MG63 (cell line): ENCODE measurements around the gene METRN. TPM values are rescaled to one million over a fixed set of nuclear protein-coding genes. Genes with fewer than 3 reads are reported as not detected.

Source experiments
- DNase-seq: peaks from one replicate; pipeline ENCODE4 v3.0.0-alpha.2; 2020
- H3K27me3 ChIP-seq: fragments of 250-450 bp; sonication (Bioruptor Pico); 2 replicates; pipeline ENCODE4 v1.5.1; 2020; ENCODE audit warnings: mild to moderate bottlenecking, moderate library complexity
- H3K36me3 ChIP-seq: fragments of 250-450 bp; sonication (Bioruptor Pico); 2 replicates; pipeline ENCODE4 v1.5.1; 2020; ENCODE audit warnings: mild to moderate bottlenecking, moderate library complexity
- H3K4me3 ChIP-seq: fragments of 250-450 bp; sonication (Bioruptor Pico); 2 replicates; pipeline ENCODE4 v1.5.1; 2020; ENCODE audit warnings: mild to moderate bottlenecking, moderate library complexity
- H3K9me3 ChIP-seq: fragments of 250-450 bp; sonication (Bioruptor Pico); 2 replicates; pipeline ENCODE4 v1.5.1; 2020; ENCODE audit warnings: mild to moderate bottlenecking, moderate library complexity
- total RNA-seq: library from RNA; depleted of rRNA; stranded (reverse); fragments of >200 nt; shearing (Covaris generic); gene quantifications from 2 replicates; pipeline ENCODE4 v1.2.3, GENCODE V29; 2014; ENCODE audit warnings: low replicate concordance; rRNA removed

The METRN gene
- total RNA-seq, 1 experiment from 2014 or later: 71.7 TPM

- no peak for DNase-seq
- H3K27me3 ChIP-seq: no peaks in the 10 kb centered on the region
- no peaks in the 10 kb centered on the region for H3K36me3 ChIP-seq
- no peak overlapping the region for H3K4me3 ChIP-seq
- no peaks in the 10 kb centered on the region for H3K9me3 ChIP-seq
Measured at GRCh38 chr16:765488-765865, 50.6 kb downstream of the METRN start.

- Histone ChIP-seq H3K36me3 (no peaks in the 10 kb centered on the region), H3K27me3 (no peaks in the 10 kb centered on the region), H3K9me3 (no peaks in the 10 kb centered on the region), H3K4me3 (no peak overlapping the region)
- DNase-seq: no peak
Measured at GRCh38 chr16:766008-766819, 51.3 kb downstream of the METRN start.

- Histone ChIP-seq H3K4me3 (no peak overlapping the region), H3K27me3 (no peaks in the 10 kb centered on the region), H3K9me3 (no peaks in the 10 kb centered on the region), H3K36me3 (no peaks in the 10 kb centered on the region)
- DNase-seq: no peak
Measured at GRCh38 chr16:766820-767640, 52.1 kb downstream of the METRN start.

GRCh38 chr16:767743-768235 is 52.9 kb downstream of the METRN start:
- Histone ChIP-seq H3K9me3 (no peaks in the 10 kb centered on the region), H3K36me3 (no peaks in the 10 kb centered on the region), H3K4me3 (no peak overlapping the region), H3K27me3 (no peaks in the 10 kb centered on the region)
- DNase-seq: no peak

- DNase-seq: no peak
- H3K9me3 ChIP-seq: no peaks in the 10 kb centered on the region
- H3K36me3 ChIP-seq: no peaks in the 10 kb centered on the region
- H3K27me3 ChIP-seq: no peaks in the 10 kb centered on the region
- H3K4me3 ChIP-seq: no peak overlapping the region
Measured at GRCh38 chr16:768428-768827, 53.5 kb downstream of the METRN start.

Other genes starting within 250 kb of the METRN start
- gene CAPN15, start 187.4 kb upstream of the METRN start, total RNA-seq: 42.2 and 55.9 TPM in 2 replicates
- not detected in 2 replicates for gene PRR35, start 154.7 kb upstream of the METRN start, total RNA-seq
- not detected in 2 replicates for gene NHLRC4, start 148.1 kb upstream of the METRN start, total RNA-seq
- gene PIGQ, start 145.2 kb upstream of the METRN start, total RNA-seq: 13.1 and 31.7 TPM in 2 replicates
- 12.4 and 20.8 TPM in 2 replicates for gene RAB40C, start 125.1 kb upstream of the METRN start, total RNA-seq
- gene WFIKKN1, start 84.1 kb upstream of the METRN start, total RNA-seq: not detected in 2 replicates
- 145 and 183 TPM in 2 replicates for gene METTL26, start 78.8 kb upstream of the METRN start, total RNA-seq
- gene MCRIP2, start 73.3 kb upstream of the METRN start, total RNA-seq: 22.2 and 50.3 TPM in 2 replicates
- 6.0 and 17.3 TPM in 2 replicates for gene WDR90, start 65.8 kb upstream of the METRN start, total RNA-seq
- gene RHOT2, start 47.0 kb upstream of the METRN start, total RNA-seq: 48.7 and 72.8 TPM in 2 replicates
- gene RHBDL1, start 39.4 kb upstream of the METRN start, total RNA-seq: 0.16 TPM in 1 of 2 replicates, not detected in the other
- 301 and 418 TPM in 2 replicates for gene STUB1, start 34.7 kb upstream of the METRN start, total RNA-seq
- gene JMJD8, start 30.8 kb upstream of the METRN start, total RNA-seq: 15.1 and 66.3 TPM in 2 replicates
- 8.0 and 8.2 TPM in 2 replicates for gene WDR24, start 24.7 kb upstream of the METRN start, total RNA-seq
- 0.16 and 0.67 TPM in 2 replicates for gene FBXL16, start 9.3 kb upstream of the METRN start, total RNA-seq
- 27.0 and 44.0 TPM in 2 replicates for gene ANTKMT, start 6.0 kb downstream of the METRN start, total RNA-seq
- 0.59 and 4.9 TPM in 2 replicates for gene CCDC78, start 11.3 kb downstream of the METRN start, total RNA-seq
- gene HAGHL, start 12.0 kb downstream of the METRN start, total RNA-seq: 9.4 and 13.3 TPM in 2 replicates
- gene CIAO3, start 25.9 kb downstream of the METRN start, total RNA-seq: 39.0 and 72.9 TPM in 2 replicates
- not detected in 2 replicates for gene MSLN, start 45.6 kb downstream of the METRN start, total RNA-seq
- gene RPUSD1, start 73.3 kb downstream of the METRN start, total RNA-seq: 60.9 and 77.3 TPM in 2 replicates
- 18.9 and 22.6 TPM in 2 replicates for gene CHTF18, start 73.5 kb downstream of the METRN start, total RNA-seq
- not detected in 2 replicates for gene GNG13, start 85.6 kb downstream of the METRN start, total RNA-seq